A673 (cell line): ENCODE measurements around the gene INAVA.

Experiments
- CTCF ChIP-seq: fragments of 300-800, 200-600 bp; sonication (generic); conservative IDR thresholded peaks from 2 replicates; pipeline ENCODE4 v1.5.1; 2017; ENCODE audit warnings: low read depth, mild to moderate bottlenecking, antibody characterized with exemption, low read length, moderate library complexity, mixed read lengths
- EZH2 ChIP-seq: fragments of 200-600 bp; sonication (generic); IDR thresholded peaks from 2 replicates; pipeline ENCODE4 v1.6.1; 2017; ENCODE audit warnings: borderline replicate concordance, low read depth, mild to moderate bottlenecking, mixed read lengths, antibody characterized with exemption, low read length; ENCODE audit not compliant: poor library complexity, severe bottlenecking

- TF ChIP-seq CTCF: no peak
- no peak for TF ChIP-seq EZH2
These were observed 66.2 kb downstream of the INAVA start for GRCh38 chr1:200960948-200961340.
